Measurements from ENCODE around the gene KCNN3.
"Not testable (repeated sequence)": the region's sequence is repeated elsewhere in the genome, so short reads cannot be mapped to it uniquely, and the experiment has no call there.

The KCNN3 gene

GRCh38 chr1:154870115-154870571 is at the start of gene KCNN3:
KCNN3 (minus strand) TSS chr1:154870281; CDS start chr1:154869964, 317 bp downstream.
- DNase-seq (ENCODE audit: low read depth, low spot score): peak; percentile 55

DNA sequence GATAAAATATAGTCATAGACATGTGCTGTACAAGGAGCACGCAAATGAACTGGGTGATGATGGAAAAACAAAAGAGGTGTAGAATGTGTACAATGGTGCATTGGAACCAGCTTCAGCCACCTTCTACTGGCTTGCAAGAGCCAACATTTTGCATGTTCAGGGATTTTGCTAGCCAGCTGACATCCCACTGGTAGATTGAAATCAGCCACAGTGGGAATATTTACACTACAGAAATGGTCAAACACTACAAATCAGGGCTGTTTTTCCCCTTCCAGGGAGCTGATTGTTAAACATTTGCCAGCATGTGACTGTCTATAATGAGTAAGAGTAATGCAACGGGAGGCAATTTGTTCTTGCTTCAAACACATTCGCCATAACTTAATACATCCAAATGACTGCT is 43.2 kb upstream of the KCNN3 start:
- DNase-seq (ENCODE audit: low read depth, low spot score): no peak

DNA sequence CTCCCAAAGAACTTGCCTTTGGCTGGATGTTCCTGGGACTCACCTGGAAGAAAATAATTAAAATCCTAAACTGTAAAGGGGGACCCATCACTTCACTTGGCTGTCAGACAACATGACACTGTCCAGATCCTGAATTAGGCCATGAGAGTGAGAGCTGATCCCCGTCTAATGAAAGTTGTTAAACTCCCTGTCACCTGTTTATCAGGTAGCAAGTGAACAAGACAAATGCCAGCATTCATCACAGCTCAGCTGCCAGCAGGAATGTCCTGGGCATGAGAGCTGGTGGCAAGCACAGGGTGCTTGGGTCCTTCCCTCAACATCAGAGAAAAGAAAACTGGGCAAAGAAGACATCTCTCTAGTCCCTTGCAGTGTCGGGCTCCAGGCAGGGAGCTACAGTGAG is 42.7 kb upstream of the KCNN3 start:
- DNase-seq (ENCODE audit: low read depth, low spot score): no peak

GRCh38 chr1:154911691-154912550 is 41.8 kb upstream of the KCNN3 start:
- DNase-seq (ENCODE audit: low read depth, low spot score): no peak

- DNase-seq (ENCODE audit: low read depth, low spot score): no peak
Measured at GRCh38 chr1:154910851-154911250, 40.8 kb upstream of the KCNN3 start.

DNA sequence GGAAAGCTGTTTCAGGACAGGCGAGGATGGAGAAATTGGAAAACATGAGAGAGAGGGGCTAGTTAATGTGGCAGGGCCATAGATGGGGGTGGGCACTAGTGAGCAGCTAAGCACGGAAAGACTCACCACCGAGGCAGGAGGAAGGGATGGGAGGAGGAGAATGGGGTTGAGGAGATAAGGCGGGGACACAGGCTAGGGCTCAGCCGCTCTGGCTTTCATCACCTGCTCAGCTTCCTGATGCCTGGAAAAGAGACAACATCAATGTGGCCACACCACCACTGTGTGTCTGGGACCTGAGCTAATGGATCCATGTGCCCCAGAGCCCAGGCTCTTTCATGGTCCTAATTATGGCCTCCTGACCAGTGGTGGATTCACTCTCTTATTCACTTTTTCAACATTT is 38.9 kb upstream of the KCNN3 start:
- no peak for DNase-seq (ENCODE audit: low read depth, low spot score)

DNA sequence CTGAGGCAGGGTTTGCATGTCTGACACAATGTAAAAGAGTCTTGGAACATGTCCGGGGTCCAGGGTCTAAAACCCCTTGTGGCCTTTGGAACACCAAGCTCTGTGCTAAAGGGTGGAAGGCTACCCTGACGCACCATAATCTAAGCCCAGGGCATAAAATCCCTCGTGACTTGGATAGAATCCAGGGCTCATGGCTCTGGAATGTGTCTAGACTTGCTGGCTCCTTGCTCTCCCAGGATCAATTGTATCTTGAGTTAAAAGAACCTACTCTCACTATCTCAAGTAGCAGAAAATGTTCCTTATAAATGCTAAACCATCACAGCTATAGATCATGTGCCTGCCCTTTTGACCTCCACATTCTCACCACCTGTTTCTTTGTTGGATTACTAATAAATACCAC is 38.0 kb upstream of the KCNN3 start:
- not testable (repeated sequence) for DNase-seq (ENCODE audit: low read depth, low spot score)

- DNase-seq (ENCODE audit: low read depth, low spot score): no peak
Measured at GRCh38 chr1:154906621-154907081, 36.6 kb upstream of the KCNN3 start.

GRCh38 chr1:154902938-154903566 is 33.0 kb upstream of the KCNN3 start:
- no peak for DNase-seq (ENCODE audit: low read depth, low spot score)

- DNase-seq (ENCODE audit: low read depth, low spot score): no peak
Measured at GRCh38 chr1:154901591-154901990, 31.5 kb upstream of the KCNN3 start.

DNA sequence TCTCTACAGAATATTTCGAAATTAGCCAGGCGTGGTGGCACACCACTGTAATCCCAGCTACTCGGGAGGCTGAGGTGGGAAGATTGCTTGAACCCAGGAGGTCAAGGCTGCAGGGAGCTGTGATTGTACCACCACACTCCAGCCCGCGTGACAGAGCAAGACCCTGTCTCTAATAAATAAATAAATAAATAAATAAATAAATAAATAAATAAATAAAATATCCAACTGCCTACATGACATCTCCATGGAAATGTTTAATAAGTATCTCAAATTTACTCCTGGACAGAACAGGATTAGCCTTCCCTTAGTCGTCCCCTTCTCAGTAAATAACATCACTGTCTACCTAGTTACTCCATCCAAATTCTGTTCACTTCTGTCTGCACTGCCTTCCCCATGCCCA is 29.0 kb upstream of the KCNN3 start:
- no peak for DNase-seq (ENCODE audit: low read depth, low spot score)

DNA sequence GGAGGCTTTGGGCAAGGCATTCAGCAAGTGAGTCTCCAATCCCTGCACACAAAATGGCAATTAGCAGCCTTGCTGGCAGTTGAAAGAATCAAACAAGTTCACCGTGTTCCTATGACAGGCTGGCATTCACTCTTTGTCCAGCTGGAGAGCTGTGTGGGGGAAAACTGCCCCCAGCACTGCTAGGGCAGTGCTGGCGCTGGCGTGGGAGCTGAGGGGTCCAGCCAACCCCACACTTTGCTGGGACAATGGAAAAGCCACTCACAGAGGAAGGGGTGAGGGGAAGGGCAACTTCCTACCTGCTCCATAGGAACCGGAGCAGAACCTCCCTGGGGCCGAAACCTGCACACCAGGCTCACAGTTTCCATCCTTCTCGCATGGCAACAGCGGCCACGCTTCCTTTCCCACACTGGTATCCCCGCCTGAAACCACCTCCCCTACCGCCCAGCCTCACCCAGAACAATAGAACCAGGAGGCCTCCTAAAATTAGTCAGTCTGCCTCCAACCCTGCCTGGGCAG is 26.7 kb upstream of the KCNN3 start:
- DNase-seq (ENCODE audit: low read depth, low spot score): no peak

- DNase-seq (ENCODE audit: low read depth, low spot score): no peak
Measured at GRCh38 chr1:154895798-154896197, 25.7 kb upstream of the KCNN3 start.

DNA sequence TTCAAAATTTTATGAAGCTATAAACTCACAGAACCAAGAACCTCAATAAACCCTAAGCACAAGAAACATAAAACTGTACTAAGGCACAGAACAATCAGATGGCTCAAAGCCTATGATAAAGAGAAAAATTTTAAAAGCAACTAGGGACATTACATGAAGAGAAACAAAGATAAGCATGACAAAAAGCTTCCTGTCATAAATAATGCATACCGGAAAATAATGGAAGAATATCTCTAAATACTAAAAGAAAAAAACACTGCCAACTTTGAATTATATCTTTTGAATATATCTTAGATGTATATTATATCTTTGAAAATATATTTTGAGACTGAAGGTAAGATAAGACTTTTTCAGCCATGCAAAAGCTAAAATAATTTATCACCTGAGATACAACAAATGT is 21.4 kb upstream of the KCNN3 start:
- DNase-seq (ENCODE audit: low read depth, low spot score): no peak

GRCh38 chr1:154888757-154889156 is 18.7 kb upstream of the KCNN3 start:
- no peak for DNase-seq (ENCODE audit: low read depth, low spot score)

GRCh38 chr1:154886281-154887015 is 16.4 kb upstream of the KCNN3 start:
- no peak for DNase-seq (ENCODE audit: low read depth, low spot score)

DNA sequence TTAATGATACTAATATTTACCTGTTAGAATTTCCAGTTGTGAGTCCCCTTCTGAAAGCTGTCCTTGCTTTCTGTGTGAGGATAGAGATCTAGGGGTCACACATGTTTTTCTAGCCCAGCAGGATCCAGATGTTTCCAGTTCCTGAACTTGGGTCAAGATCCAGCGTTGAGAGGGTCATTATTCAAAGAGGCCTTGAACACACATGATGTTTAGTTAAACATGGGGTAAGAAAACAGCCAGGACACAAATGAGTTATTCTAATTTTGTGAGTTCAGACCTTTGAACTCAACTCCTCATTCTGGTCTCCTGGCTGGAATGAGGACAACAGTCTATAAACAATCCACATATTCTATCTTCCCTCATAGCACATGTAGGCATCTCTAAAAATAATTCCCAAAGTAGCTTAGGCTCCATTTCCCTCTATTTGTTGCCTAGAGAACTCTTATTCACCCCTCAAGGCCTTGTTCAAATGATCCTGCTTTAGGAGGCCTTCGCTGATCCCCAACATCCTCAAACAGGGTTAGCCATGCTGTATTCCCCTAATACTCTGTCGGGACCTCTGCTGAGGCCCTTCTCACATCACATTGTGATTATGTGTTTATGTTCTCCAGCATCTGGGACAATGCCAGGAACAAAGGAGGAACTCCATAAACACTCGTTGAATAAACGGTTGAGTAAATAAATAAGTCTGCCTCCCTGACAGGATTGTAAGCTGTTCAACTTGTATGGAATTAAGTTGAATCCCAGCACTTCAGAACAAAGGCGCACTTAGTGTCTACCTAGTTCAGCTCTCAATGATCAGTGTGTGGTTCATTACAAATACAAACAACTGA is 15.0 kb upstream of the KCNN3 start:
- DNase-seq (ENCODE audit: low read depth, low spot score): no peak

DNA sequence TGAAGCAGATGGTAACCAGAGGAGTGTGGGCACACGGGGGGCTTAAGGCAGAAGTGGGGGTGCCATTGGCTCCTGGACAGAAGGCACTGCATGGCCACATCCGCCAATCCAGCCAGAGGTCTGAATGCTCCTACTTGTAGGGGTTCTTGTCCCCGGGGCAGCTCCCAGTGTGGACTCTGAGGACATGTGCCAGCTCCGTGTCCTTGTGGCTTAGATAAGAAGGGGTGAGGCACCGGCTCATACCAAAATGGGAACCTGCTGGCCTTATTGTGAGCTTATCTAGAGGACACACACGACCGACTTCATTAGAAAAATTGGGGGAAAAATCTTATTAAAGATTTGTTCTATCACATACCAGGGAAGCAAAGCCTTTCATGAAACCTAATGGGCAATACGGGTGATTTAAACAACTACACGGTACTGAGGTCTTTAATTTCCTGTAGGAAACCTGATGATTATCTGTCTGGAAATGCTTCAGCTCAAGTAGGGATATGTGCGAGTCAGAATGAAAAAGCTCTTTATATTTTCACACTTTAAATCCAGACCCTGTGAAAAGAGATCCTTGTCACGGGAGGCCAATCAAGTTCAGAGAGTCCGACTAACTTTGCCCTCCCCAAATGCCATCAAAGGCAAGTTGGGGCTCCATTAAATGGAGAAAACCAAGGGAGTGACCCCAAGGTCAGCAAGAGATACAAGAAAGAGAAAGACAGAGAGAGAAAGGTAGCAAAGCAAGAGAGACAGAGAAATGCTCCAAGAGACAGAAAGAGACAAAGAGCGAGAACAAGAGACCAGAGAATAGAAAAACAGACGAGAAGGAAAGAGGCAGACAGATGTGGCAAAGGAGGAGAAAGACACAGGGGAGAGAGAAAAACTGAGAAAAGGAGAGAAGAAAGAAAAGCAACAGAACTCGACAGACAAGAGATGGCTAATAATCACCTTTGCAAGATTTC is 14.1 kb upstream of the KCNN3 start:
- DNase-seq (ENCODE audit: low read depth, low spot score): no peak

GRCh38 chr1:154881820-154882535 is 11.9 kb upstream of the KCNN3 start:
- DNase-seq (ENCODE audit: low read depth, low spot score): no peak

Measured in activated naive CD8-positive, alpha-beta T cell treated with anti-CD3 and anti-CD28 coated beads, Interleukin-2, amount 50 U/mL, for 16 hours (primary cell).